Posterior cingulate gyrus (tissue), 11 donors: ENCODE data around the gene SLC35A2.
"Not testable (repeated sequence)": the region's sequence is repeated elsewhere in the genome, so short reads cannot be mapped to it uniquely, and the experiment has no call there.

ENCODE experiments used
- DNase-seq, 10 donors: peaks; one replicate each; pipeline versions ENCODE4 v3.0.0 to v3.0.0-alpha.2; 2020 to 2021; ENCODE audit warnings: mixed read lengths in 3 of 10
- intact Hi-C: fragments of 100-400 bp; cut with DNase I; formaldehyde crosslinking; loops from one replicate; pipeline ENCODE4 v1.15.1; 2023

Gene SLC35A2

DNA sequence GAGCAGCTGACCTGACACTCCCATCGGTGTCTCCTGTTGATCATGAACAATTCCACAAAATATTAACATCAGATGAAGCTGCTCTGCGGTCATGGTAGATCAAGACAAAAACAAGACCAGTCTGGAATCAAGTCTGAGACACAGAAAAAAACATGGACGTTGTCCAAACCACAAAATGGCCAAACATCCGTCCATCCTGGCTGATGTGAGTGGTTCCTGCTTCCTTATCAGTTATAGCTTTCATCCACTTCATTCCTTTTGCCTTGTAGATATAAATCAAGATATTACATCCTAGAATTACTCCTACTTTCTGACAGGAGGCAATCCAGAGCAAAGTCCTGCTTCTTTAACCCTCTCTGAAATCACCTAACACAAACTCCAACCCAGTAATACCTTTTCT, 47.2 kb downstream of the SLC35A2 start:
- intact Hi-C loops = loop anchor here (1.0 kb wide), 1 partner anchor 13 kb away; no protein-coding TSS in a partner anchor
- no peak for DNase-seq

DNA sequence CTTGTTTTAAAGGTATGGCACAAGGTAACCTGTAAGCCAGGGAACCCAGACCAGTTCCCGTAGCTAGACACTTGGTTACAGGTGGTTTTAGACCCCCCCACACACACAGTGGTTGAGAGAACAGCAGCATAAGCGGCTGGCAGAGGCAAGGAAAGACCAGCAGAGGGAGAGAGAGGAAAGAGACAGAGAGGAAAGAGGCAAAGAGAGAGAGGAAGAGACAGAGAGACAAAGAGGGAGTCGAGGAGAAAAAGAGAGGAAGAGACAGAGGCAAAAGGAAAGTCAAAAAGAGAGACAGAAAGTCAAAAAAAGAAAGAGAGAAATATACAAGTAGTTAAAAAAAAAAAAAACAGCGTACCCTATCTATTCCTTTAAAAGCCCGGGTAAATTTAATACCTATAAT, 56.5 kb downstream of the SLC35A2 start:
- no peak for DNase-seq
- intact Hi-C loops = no loop called here

DNA sequence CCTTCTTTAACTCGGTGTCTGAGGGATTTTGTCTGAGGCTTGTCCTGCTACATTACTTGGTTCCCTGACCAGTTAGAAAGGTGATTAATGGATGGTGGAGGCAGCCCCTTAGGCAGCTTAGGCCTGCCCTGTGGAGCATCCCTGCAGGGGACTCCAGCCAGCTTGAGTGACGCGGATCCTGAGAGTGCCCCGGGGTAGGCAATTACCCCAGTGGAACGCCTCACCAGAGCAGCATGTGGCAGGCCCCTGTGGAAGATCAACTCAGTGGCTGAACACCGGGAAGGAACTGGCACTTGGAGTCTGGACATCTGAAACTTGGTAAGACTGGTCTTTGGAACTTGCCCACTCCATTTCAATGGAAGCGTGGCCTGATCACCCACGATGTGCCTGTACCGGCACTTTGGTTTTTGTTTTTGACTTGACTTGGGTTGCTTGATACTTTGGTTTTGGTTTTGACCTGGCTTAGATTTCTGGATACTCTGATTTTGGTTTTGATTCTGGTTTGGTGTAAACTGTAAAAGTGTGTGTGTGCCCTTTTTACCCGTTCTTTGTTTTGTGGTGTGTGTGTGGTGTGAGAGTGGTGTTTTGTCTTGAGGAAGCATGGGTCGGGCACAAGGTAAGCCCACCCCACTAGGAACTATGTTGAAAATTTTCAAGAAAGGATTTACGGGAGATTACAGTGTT, 57.2 kb downstream of the SLC35A2 start:
- DNase-seq, intact Hi-C loops: not testable (repeated sequence)

DNA sequence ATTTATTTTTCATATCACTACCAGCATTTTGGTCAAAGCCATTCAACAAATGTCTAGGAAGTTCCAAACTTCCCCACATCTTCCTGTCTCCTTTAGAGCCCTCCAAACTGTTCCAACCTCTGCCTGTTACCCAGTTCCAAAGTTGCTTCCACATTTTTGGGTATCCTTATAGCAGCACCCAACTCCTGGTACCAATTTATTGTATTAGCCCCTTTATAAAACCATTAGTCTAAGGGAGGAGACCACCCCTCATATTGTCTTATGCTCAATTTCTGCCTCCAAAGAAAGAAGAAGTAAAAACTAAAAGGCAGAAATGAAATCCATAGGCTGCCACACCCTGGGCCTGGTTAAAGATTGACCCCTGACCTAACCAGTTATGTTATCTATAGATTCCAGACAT, 58.0 kb downstream of the SLC35A2 start:
- DNase-seq, intact Hi-C loops: not testable (repeated sequence)
